ENCODE measurements around the gene ARL16. TPM values are rescaled to one million over a fixed set of nuclear protein-coding genes. Genes with fewer than 3 reads are reported as not detected.

Gene ARL16
- total and polyA plus RNA-seq, 2 donors (not counting 3 experiments of a cell fraction or from before 2014, with no cell fraction given), result 41.4 to 71.7 TPM

DNA sequence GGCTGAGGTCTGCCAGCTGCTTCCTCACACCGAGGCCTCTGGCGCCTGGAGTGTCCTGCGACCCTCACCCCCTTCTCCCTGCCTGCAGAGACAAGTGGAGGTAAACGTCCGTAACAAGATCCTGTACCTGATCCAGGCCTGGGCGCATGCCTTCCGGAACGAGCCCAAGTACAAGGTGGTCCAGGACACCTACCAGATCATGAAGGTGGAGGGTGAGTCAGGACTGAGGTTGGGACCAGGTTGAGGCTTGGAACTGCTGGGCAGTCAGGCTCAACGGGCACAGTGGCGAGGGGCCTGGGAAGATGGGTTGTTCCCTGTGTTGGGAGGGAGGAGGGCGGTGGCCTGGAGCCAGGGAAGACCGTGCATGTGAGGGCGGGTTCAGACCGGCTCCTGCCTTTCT lies 5.0 kb upstream of the ARL16 start:
- dilution Hi-C loops (cut with MboI; ENCODE audit: extremely low pct_ligation_motif_present, low sequenced_read_pairs), result no loop called here
- no TSS peak for BruUV-seq (replicated peaks)
- Histone ChIP-seq H3K4me2 (ENCODE audit: insufficient read depth, low read length) (no peak overlapping the region), H3K36me3 (ENCODE audit: control insufficient read depth in 2 of 2, extremely low read depth in 1 of 2, insufficient read depth in 2 of 2, low read length in 2 of 2) (peaks cover 19 to 74% of the 10 kb centered on the region in 2 experiments), H3K9ac (replicated peaks; ENCODE audit: extremely low read depth, insufficient read depth, low read length) (no peak overlapping the region), H2AFZ (ENCODE audit: low read depth, low read length) (no peak overlapping the region), H3K9me3 (replicated peaks; ENCODE audit: control insufficient read depth, insufficient read depth, low read length) (no peaks in the 10 kb centered on the region), H3K4me1 (ENCODE audit: control insufficient read depth, extremely low read depth, insufficient read depth, low read length) (peaks cover 13% of the 10 kb centered on the region), H3K4me3 (replicated peaks in 1 of 3; ENCODE audit: insufficient read depth in 1 of 3, low read depth in 1 of 3, low read length in 3 of 3) (no peak overlapping the region), H3K9me1 (replicated peaks; ENCODE audit: control insufficient read depth, extremely low read depth, insufficient read depth, low read length) (no peaks in the 10 kb centered on the region), H3K27me3 (ENCODE audit: control insufficient read depth in 2 of 2, insufficient read depth in 2 of 2, low read length in 2 of 2) (no peaks in the 10 kb centered on the region), H4K20me1 (replicated peaks; ENCODE audit: control insufficient read depth, extremely low read depth, insufficient read depth, low read length) (no peaks in the 10 kb centered on the region), H3K79me2 (ENCODE audit: control insufficient read depth, insufficient read depth, low read length) (peaks cover 67% of the 10 kb centered on the region), H3K27ac (ENCODE audit: insufficient read depth, low read depth, low read length) (no peak overlapping the region)
- POLR2A ChIA-PET, result no interaction called here
- intact Hi-C loops (cut with micrococcal nuclease), result no loop called here
- TF ChIP-seq, protein P1, sequence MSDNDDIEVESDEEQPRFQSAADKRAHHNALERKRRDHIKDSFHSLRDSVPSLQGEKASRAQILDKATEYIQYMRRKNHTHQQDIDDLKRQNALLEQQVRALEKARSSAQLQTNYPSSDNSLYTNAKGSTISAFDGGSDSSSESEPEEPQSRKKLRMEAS (IDR thresholded peaks at IDR 0.05; ENCODE audit: insufficient read depth, insufficient read length), result no peak
- TF ChIP-seq POLR2AphosphoS5 (IDR thresholded peaks at IDR 0.05; ENCODE audit: insufficient read depth, low read depth, low read length) (no peak), POLR2A (IDR thresholded peaks at IDR 0.05; ENCODE audit: low read depth, low read length) (no peak), GATA2 (IDR thresholded peaks at IDR 0.05; ENCODE audit: insufficient read depth, insufficient read length, low read depth, low read length) (no peak), FOS (IDR thresholded peaks at IDR 0.05; ENCODE audit: borderline replicate concordance, insufficient read depth, low read length) (no peak), MYC (IDR thresholded peaks at IDR 0.05; ENCODE audit: low read depth, low read length) (no peak), JUN (IDR thresholded peaks at IDR 0.05; ENCODE audit: borderline replicate concordance, insufficient read depth, insufficient read length, low read depth) (no peak), EZH2 (IDR thresholded peaks at IDR 0.05; ENCODE audit: borderline replicate concordance, low read depth, low read length, severe bottlenecking) (no peak)
- TF ChIP-seq, protein P2, sequence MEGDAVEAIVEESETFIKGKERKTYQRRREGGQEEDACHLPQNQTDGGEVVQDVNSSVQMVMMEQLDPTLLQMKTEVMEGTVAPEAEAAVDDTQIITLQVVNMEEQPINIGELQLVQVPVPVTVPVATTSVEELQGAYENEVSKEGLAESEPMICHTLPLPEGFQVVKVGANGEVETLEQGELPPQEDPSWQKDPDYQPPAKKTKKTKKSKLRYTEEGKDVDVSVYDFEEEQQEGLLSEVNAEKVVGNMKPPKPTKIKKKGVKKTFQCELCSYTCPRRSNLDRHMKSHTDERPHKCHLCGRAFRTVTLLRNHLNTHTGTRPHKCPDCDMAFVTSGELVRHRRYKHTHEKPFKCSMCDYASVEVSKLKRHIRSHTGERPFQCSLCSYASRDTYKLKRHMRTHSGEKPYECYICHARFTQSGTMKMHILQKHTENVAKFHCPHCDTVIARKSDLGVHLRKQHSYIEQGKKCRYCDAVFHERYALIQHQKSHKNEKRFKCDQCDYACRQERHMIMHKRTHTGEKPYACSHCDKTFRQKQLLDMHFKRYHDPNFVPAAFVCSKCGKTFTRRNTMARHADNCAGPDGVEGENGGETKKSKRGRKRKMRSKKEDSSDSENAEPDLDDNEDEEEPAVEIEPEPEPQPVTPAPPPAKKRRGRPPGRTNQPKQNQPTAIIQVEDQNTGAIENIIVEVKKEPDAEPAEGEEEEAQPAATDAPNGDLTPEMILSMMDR (IDR thresholded peaks at IDR 0.05; ENCODE audit: extremely low read depth in 1 of 2, insufficient read depth in 1 of 2, low read depth in 1 of 2, low read length in 2 of 2), result no peak
- CTCF ChIA-PET, result no interaction called here
- FAIRE-seq, result no peak
- no peak for DNase-seq (ENCODE audit: low read depth, low spot score)

All from endothelial cell of umbilical vein (primary cell).